Activated gamma-delta T cell (primary cell): Measurements from ENCODE around the gene LSS.
"Not testable (repeated sequence)": the region's sequence is repeated elsewhere in the genome, so short reads cannot be mapped to it uniquely, and the experiment has no call there.

ENCODE experiments used
- DNase-seq: peaks from one replicate; lab custom pipeline; 2025; lab: John Stamatoyannopoulos, UW

Gene LSS

GRCh38 chr21:46187261-46187660 is 41.3 kb downstream of the LSS start:
- DNase-seq = no peak

DNA sequence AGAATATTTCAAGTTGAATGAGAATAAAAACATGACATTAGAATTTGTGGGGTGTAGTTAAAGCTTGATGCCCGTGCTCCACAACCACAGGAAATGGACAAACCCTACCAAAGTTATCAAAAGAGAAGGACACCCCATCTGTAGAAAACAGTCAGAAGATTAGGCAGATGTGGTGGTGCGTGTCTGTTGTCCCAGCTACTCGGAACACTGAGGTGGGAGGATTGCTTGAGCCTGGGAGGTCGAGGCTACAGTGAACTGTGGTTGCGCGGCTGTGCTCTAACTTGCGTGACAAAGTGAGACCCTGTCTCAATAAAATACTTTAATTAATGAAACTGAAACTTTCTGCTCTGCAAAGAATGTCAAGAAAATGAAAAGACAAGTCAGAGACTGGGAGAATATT is 42.9 kb downstream of the LSS start:
- no peak for DNase-seq

GRCh38 chr21:46184625-46185555 is 43.7 kb downstream of the LSS start:
- peak; percentile 57 for DNase-seq

GRCh38 chr21:46183910-46184624 is 44.5 kb downstream of the LSS start, which contains the start of gene SPATC1L:
TSS of gene SPATC1L (minus strand) at chr21:46184459. CDS start at chr21:46182816, 1,643 bp downstream.
- DNase-seq = no peak

- DNase-seq = not testable (repeated sequence)
These were observed 45.2 kb downstream of the LSS start for GRCh38 chr21:46183337-46183909.

- DNase-seq = no peak
These were observed 45.8 kb downstream of the LSS start for GRCh38 chr21:46182548-46183336.

GRCh38 chr21:46181953-46182547 is 46.5 kb downstream of the LSS start:
- no peak for DNase-seq

GRCh38 chr21:46181436-46181835 is 47.1 kb downstream of the LSS start:
- DNase-seq = no peak

GRCh38 chr21:46180778-46181391 is 47.7 kb downstream of the LSS start:
- no peak for DNase-seq

- DNase-seq = no peak
These were observed 48.4 kb downstream of the LSS start for GRCh38 chr21:46180079-46180722.

- no peak for DNase-seq
These were observed 48.9 kb downstream of the LSS start for GRCh38 chr21:46179708-46180078.

DNA sequence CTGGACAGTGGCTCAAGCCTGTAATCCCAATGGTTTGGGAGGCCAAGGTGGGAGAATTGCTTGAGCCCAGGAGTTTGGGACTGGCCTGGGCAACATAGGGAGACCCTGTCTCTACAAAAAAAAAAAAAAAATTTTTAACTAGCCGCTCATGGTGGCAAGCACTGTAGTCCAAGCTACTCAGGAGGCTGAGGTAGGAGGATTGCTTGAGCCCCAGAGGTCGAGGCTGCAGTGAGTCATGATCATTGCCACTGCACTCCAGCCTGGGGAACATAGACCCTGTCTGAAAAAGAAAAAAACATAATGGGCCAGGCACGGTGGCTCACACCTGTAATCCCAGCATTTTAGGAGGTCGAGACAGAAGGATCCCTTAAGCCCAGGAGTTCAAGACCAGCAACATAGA is 49.6 kb downstream of the LSS start:
- DNase-seq = no peak

- DNase-seq = not testable (repeated sequence)
These were observed 52.0 kb downstream of the LSS start for GRCh38 chr21:46176443-46177129.

DNA sequence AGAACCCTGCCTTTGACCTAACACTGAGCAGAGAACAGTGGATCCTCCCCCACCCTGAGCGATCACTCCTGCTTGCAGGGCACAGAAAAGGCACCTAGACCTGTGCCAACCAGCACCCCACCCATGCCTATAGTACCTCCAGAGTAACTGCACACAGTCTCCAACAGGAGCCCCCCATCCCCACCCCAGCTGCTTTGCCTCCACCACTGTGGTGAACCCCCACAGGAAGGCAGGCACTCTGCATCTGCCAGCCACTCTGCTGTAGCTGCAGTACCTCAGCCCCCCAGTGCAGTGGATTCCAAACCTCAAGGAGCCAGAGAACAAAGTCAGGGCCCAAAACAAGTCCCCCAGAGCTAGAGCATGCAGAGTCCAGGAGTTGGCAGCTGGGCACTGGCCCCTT is 55.0 kb downstream of the LSS start:
- DNase-seq = no peak

- DNase-seq = no peak
These were observed 55.6 kb downstream of the LSS start for GRCh38 chr21:46172863-46173528.

DNA sequence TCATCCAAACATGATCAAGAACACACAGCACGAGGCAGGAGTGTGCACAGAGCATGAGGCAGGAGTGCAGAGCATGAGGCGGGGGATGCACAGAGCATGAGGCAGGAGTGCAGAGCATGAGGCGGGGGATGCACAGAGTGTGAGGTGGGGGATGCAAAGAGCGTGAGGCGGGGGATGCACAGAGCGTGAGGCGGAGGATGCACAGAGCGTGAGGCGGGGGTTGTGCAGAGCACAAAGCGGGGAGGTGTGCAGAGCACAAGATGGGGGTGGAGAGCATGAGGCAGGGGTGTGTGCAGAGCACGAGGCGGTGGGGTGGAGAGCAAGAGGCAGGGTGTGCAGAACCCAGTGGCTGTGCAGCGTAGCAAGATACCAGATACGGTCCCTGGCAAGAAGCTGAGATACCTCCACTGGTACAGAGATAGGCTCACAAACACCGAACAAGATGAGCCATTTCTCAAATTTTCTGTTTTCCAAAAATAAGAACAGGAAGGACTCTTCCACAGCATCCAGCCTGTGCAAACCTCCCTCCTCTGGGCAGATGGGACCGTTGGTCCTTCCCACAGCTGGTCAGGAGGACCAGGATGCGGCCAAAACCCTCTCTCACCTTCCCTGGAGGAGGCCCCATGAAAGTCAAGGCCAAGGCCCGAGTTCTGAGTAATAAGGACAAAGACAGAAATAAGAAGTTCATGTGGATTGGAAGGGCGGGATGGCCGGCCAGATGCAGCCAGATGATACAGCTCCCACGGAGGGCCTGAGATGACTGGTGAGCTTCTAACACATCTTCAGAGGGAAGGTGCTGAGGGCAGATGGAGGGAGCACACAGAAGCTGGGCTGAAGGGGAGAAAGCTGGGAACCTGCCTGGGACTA is 56.3 kb downstream of the LSS start:
- no peak for DNase-seq

- no peak for DNase-seq
These were observed 57.0 kb downstream of the LSS start for GRCh38 chr21:46171585-46171984.
